Lower leg skin (tissue), 4 donors: Measurements from ENCODE around the gene CCSAP. TPM values are rescaled to one million over a fixed set of nuclear protein-coding genes. Genes with fewer than 3 reads are reported as not detected.

Experiments used
- DNase-seq, 2 donors: peaks; one replicate each; pipeline ENCODE4 v3.0.0-alpha.2; 2019; ENCODE audit warnings: low spot score in 2 of 2
- H3K4me3 ChIP-seq: fragments of 200-600 bp; sonication (generic); 2 replicates; pipeline ENCODE4 v1.5.1; 2017; ENCODE audit warnings: mild to moderate bottlenecking, low read depth; ENCODE audit not compliant: poor library complexity, severe bottlenecking
- POLR2A ChIP-seq, 2 donors: fragments of 450-650 bp; IDR thresholded peaks; one replicate each; pipeline ENCODE4 v1.6.1; 2016 to 2017; ENCODE audit warnings: antibody characterized with exemption in 2 of 2, mild to moderate bottlenecking in 1 of 2, moderate library complexity in 1 of 2
- WGBS, 2 donors: methylation state at CpG; one replicate each; pipeline ENCODE4 v1.1.5; 2018; 5-methylcytosine and 5-hydroxymethylcytosine counted together
- intact Hi-C: fragments of 100-400 bp; cut with DNase I; formaldehyde crosslinking; loops from one replicate; pipeline ENCODE4 v1.15.0; 2023; ENCODE audit warnings: low total_unique reads
- total RNA-seq, 4 donors: library from RNA; depleted of rRNA; stranded (reverse); fragments of >200 nt; gene quantifications; one replicate each; pipeline ENCODE4 v1.1.0, GENCODE V29; 2016
- TF ChIP-seq, protein P1 (sequence below), 3 donors: fragments of 450-650 bp; IDR thresholded peaks; one replicate each; pipeline ENCODE4 v1.5.1; 2016; ENCODE audit warnings: antibody characterized with exemption in 3 of 3, mild to moderate bottlenecking in 3 of 3, moderate library complexity in 2 of 3

The CCSAP gene
- total RNA-seq, 4 donors from 2014 or later, result 20.0 to 32.4 (median 26.8) TPM

DNA sequence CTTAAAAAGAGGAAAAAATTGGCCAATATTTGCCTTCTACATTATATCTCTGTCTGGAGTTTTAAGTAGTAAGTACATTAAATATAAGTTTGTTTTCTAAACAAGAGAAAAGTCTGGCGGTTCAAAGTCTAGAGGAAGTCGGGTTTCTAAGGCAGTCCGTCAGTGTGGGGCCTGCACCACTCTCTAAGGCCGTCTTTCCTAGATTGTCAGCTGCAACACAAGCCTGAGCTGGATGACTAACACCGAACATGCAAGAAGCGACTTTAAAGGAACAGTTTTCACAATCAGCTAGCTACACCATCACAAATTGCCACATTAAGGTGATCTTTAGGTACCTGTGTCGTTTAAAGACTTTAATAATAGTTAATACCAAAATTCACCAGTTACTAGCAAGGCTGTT is 19.6 kb downstream of the CCSAP start:
- TF ChIP-seq POLR2A (IDR thresholded peaks at IDR 0.05), result no peak
- TF ChIP-seq, protein P1, sequence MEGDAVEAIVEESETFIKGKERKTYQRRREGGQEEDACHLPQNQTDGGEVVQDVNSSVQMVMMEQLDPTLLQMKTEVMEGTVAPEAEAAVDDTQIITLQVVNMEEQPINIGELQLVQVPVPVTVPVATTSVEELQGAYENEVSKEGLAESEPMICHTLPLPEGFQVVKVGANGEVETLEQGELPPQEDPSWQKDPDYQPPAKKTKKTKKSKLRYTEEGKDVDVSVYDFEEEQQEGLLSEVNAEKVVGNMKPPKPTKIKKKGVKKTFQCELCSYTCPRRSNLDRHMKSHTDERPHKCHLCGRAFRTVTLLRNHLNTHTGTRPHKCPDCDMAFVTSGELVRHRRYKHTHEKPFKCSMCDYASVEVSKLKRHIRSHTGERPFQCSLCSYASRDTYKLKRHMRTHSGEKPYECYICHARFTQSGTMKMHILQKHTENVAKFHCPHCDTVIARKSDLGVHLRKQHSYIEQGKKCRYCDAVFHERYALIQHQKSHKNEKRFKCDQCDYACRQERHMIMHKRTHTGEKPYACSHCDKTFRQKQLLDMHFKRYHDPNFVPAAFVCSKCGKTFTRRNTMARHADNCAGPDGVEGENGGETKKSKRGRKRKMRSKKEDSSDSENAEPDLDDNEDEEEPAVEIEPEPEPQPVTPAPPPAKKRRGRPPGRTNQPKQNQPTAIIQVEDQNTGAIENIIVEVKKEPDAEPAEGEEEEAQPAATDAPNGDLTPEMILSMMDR (IDR thresholded peaks at IDR 0.05), result no peak
- WGBS, 2 donors, result 94 to 96% methylated on average over 7 of the region's 7 CpGs
- no peak overlapping the region for H3K4me3 ChIP-seq
- peak in 1 of 2 donors; percentile 3 for DNase-seq
- intact Hi-C loops, result no loop called here

DNA sequence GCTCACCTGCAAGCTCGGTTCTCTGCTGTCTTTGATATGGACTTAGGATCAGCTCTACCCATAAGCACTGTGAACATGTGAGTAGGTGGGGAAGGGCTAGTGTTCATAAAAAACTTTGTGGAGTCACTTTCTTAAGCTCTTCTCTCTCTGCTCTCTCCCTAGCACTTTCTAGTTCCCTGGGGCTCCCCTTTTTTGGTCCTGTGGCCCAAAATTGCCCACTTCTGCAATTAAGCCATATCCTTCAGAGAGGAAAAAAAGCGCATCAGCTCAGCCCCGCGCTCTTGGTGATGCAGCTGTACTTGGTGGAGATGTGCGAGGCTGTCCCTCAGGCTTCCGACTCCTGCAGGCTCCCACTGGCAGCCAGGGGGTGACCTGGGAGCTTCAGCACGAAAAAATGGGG is 23.4 kb downstream of the CCSAP start:
- DNase-seq, result peak in 1 of 2 donors; percentile 45
- intact Hi-C loops, result no loop called here
- TF ChIP-seq, protein P1 (IDR thresholded peaks at IDR 0.05), result no peak
- TF ChIP-seq POLR2A (IDR thresholded peaks at IDR 0.05), result no peak
- H3K4me3 ChIP-seq, result no peak overlapping the region
- WGBS, 2 donors, result 86 to 99% methylated on average over 7 of the region's 7 CpGs

DNA sequence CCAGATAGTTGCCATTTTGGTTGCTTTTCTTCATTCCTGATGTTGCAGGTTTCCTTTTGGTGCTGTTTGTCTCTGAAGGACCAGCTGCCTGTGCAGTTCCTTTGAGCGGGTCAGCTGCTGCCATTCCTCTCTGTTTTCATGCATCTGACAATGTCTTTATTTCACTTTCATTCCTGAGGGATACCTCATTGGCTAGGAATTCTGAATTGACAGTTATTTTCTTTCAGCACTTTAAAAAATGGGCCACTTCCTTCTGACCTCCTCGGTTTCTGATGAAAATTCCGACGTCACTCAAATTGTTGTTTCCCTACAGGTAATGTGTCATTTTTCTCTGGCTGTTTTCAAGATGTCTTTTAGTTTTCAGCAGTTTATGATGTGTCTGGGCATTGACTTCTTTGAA is 24.8 kb downstream of the CCSAP start:
- intact Hi-C loops, result no loop called here
- 98% methylated on average over 4 of the region's 4 CpGs for WGBS, 2 donors
- H3K4me3 ChIP-seq, result no peak overlapping the region
- peak in 1 of 2 donors; percentile 8 for DNase-seq
- TF ChIP-seq, protein P1 (IDR thresholded peaks at IDR 0.05), result no peak
- TF ChIP-seq POLR2A (IDR thresholded peaks at IDR 0.05), result no peak

DNA sequence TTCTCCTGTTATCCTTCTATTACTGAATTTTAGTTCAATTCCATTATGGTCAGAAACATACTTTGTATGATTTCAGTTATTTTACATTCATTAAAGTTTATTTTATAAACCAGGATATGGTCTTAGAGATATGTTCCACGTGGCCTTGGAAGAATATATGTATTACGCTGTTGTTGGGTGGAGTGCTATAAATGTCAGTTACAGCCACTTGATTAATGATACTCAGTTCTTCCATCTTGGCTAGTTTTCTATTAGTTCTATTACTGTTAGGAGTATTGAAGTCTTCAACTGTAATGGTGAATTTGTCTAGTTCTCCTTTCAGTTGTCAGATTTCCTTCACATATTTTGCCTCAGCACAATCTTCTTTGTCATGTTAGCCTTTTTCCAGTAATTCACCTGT is 26.7 kb downstream of the CCSAP start:
- intact Hi-C loops, result no loop called here
- 62 to 74% methylated on average over 2 of the region's 2 CpGs for WGBS, 2 donors
- no peak for TF ChIP-seq POLR2A (IDR thresholded peaks at IDR 0.05)
- TF ChIP-seq, protein P1 (IDR thresholded peaks at IDR 0.05), result no peak
- no peak overlapping the region for H3K4me3 ChIP-seq
- no peak for DNase-seq

DNA sequence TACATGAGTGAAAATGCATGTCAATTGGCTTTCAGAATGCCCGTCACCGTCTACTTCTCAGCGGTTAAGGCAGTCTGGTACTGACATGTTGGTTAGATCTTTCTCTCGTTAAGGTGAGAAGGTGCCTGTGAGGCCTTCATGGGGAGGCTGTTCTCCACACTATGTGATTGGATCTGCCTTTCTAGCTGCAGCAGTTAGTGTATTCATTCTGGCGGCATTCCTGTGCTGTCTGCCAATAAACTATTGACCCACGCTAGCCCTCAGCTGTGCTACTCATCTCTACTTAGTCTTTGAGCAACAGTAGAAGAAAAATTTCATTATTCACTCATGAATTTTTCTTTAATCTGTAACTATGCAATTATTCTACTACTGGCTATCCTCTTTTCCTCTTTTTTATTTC is 32.0 kb downstream of the CCSAP start:
- intact Hi-C loops, result no loop called here
- no peak for TF ChIP-seq POLR2A (IDR thresholded peaks at IDR 0.05)
- TF ChIP-seq, protein P1 (IDR thresholded peaks at IDR 0.05), result no peak
- peak in 1 of 2 donors; percentile 26 for DNase-seq
- 81 to 85% methylated on average over 6 of the region's 6 CpGs for WGBS, 2 donors
- H3K4me3 ChIP-seq, result no peak overlapping the region

DNA sequence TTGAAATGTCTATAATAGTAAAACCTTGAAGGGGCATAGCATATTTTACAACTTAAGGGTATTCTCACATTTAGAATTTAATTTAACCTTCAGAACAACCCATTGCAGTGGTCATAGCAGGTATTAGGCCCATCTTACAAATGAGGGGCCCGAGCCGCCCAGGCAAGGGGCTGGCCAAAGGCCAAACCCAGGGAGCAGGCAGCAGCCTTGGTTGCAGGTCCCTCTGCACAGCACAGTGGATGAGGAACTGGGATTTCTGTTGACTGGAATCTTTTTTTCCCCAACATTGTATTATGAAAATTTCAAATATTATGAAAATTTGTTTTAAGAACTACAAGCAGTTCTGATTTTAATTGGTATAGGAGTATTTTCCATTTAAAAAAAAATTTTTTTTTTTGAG is 33.2 kb downstream of the CCSAP start:
- TF ChIP-seq POLR2A (IDR thresholded peaks at IDR 0.05), result no peak
- TF ChIP-seq, protein P1 (IDR thresholded peaks at IDR 0.05), result no peak
- intact Hi-C loops, result no loop called here
- no peak overlapping the region for H3K4me3 ChIP-seq
- no peak for DNase-seq
- 92 to 96% methylated on average over 2 of the region's 2 CpGs for WGBS, 2 donors
